Globus pallidus (tissue), 1 donor: Measurements from ENCODE around the gene SLX4IP.

ENCODE experiments used
- DNase-seq: peaks from one replicate; pipeline ENCODE4 v3.0.0-alpha.2; 2015; ENCODE audit warnings: low spot score

Gene SLX4IP

GRCh38 chr20:10551732-10552724 is 116.9 kb downstream of the SLX4IP start:
- DNase-seq: peak; percentile 9

DNA sequence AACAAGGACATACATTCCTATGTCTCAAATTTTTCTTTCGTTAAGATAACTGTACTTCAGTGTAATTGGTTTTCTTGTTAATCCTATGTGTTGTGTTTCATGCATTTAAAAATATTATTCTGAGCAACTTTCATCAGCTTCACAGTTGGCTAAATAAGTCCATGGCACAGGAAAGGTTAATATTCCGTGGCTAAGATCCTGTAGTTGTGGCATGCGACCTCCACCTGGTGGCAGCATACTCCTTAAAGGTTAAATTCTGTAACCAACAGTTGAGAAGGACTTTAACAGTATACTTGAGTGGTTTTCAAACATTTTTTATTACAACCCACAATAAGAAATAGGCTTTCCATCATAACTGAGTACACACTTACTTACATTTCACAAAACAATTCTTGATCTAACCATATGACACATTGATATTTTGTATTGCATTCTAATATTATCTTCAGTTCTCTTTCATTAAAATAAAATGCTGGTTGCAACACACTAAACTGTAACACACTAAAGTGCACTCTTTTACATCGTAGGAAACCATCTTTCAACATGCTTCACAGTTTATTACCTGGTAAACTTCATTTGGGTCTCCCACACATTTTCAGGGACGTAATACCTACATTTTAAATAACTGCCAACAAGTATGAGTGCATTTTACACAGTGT is 118.3 kb downstream of the SLX4IP start:
- DNase-seq: peak; percentile 49

DNA sequence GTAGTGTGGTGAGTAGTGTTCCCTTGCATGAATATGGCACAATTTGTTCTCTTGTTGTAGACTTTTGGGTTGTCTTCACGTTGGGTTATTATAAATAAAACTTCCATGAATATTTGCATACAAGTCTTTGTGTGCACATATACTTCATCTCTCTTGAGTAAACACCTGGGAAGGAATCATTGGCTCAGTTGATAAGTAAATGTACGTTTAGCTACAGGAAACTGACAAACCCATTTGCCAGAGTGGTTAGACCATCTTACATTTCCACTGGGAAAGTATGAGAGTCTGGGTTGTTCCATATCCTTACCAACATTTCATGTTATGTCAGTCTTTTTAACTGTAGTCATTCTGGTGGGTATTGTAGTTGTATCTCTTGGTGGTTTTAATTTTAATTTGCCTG is 119.2 kb downstream of the SLX4IP start:
- no peak for DNase-seq

DNA sequence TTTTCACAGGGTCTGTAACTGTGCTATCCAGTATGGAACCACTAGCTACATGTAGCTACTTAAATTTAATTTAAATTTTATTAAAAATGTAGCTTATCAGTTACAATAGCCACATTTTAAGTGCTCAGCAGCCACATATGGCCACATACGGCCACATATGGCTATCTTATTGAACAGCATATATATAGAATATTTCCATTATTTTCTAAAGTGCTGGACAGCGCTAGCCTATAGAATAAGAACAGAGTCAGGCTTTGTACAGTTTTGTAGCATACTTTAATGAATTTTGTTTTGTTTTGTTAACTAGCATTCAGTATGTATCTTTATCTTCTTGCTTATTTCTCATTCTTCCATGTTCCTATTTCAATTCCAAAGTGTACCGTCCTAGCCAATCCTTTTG is 120.3 kb downstream of the SLX4IP start:
- DNase-seq: no peak

DNA sequence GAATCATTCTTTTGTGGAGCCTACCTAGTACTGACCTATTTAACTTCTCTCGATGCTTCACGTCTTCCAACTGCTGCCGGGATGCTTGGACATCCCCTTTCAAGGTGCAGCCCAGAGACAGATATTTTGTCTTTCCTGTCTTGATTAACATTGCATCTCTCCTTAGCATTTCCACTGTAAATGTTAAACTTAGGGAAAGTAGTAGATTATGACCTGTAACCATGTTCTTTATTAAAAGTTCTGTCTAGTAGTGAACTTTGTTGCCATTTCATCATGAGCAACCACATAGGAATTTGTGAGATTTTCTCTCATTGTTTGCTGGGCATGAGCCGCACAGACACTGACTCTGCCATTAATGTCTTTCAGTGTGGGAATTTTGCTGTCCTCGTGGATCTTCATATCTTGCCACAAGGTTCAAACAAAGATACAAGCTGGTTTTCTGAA is 120.8 kb downstream of the SLX4IP start:
- DNase-seq: no peak

DNA sequence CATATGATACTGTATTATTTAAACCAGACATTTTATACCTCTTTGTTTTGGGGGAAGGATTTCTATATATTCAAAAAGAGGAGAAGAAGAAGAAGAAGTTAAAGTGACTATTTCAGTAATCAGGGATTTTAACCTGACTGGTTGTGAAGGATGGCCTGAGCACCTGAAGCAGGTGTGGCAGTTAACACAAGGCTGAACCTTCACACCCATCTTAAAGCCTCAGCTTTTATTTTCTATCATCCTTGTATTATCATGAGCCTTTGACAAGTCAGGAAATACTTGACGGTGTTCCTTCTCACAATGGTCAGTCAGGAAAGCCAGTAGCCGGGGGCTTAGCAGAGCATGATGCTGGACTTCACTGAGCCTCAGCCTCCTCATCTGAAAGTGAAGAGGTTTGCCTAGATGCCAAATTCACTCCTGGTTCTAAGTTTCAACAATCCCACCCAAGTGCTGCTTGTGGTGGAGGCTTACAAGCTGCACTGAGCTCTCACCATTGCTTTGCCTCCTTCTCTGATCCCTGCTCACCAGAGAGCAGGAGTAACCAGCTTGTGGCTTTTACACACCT is 121.5 kb downstream of the SLX4IP start:
- DNase-seq: no peak

DNA sequence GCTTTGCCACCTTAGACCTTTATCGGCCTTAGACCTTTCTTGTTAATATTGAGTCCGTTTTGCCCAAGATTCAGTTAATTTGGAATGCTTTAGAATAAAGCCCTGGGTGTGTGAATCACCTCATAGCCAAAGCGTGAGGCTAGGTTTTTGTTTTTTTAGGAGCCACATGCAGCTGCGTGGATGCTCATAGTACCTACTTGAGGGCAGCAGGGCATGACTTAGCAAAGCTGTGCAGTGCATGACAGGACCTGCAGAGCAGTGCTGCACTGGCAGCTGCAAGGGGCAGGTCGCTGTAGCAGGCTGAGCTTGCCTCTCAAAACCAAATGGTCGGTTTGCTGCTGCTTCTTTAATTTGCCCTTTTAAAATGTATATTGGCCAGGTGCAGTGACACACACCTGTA is 122.6 kb downstream of the SLX4IP start:
- DNase-seq: no peak

- no peak for DNase-seq
Observed at GRCh38 chr20:10558635-10559187, 123.6 kb downstream of the SLX4IP start.

DNA sequence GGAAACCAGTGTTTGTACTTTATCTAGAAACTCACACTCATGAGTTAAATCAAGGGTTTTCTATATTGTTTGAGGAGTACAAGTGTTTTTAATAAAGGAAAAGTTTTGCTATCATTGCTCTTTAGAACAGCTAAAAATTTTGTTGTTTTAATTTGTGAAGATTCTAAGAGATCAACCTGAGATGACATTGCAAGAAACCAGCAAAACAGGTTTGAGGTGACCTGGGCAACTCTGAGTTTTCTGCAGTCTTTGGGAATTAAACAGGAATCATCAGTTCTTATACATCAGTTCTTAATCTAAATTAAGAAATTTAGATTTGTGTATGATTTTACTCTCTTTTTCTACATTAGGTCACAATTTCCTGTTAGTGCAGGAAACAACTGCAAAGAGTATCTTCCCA is 124.2 kb downstream of the SLX4IP start:
- no peak for DNase-seq

GRCh38 chr20:10560686-10561085 is 125.6 kb downstream of the SLX4IP start:
- no peak for DNase-seq

DNA sequence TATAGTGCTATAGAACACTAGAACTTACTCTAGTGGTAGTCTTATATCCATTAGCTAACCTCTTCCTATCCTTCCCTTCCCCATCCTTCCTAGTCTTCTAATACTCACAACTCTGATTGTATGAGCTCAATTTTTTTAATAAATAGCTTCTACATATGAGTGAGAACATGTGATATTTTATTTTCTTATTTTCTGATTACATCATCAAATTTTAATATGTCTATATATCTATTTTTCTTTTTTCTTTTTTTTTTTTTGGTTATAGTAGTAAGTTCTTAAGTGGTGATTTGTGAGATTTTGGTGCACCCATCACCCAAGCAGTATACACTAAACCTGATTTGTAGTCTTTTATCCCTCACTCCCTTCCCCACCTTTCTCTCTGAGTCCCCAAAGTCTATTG is 126.2 kb downstream of the SLX4IP start:
- DNase-seq: no peak

DNA sequence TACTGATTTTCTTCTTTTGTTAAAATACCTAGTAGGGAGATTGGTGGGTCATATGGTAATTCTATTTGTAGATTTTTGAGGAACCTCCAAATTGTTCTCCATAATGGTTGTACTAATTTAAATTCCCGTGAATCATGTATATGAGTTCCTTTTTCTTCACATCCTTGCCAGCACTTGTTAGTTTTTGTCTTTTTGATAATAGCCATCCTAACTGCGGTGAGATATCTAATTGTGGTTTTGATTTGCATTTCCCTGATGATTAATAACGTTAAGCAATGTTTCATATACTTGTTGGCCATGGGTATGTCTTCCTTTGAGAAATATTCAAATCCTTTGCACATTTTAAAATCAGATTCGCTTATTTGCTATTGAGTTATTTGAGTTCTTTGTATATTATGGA is 127.8 kb downstream of the SLX4IP start:
- no peak for DNase-seq

GRCh38 chr20:10563935-10564492 is 128.9 kb downstream of the SLX4IP start:
- no peak for DNase-seq

- DNase-seq: no peak
Observed at GRCh38 chr20:10565191-10565921, 130.3 kb downstream of the SLX4IP start.

- DNase-seq: no peak
Observed at GRCh38 chr20:10565922-10566897, 131.1 kb downstream of the SLX4IP start.

DNA sequence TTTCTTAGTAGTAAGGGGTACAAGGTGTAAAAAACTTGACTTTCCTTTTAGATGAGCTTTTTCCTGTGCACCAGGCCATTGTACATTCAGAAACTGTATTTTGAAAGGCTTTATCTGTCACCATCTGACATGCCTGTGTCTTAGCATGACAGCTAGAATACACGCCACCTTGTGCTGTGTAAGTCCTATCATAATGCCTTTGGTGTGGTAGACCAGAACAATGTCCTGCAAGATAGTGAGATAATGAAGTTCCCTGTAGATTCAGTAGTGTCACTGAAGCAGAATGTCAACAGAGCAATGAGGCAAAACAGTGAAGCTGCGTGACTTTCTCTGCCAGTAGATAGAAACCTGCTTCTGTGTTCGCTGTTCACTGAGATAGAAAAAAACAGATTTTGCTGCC is 132.9 kb downstream of the SLX4IP start:
- no peak for DNase-seq

- no peak for DNase-seq
Observed at GRCh38 chr20:10571313-10571815, 136.3 kb downstream of the SLX4IP start.

- no peak for DNase-seq
Observed at GRCh38 chr20:10572853-10573252, 137.7 kb downstream of the SLX4IP start.

DNA sequence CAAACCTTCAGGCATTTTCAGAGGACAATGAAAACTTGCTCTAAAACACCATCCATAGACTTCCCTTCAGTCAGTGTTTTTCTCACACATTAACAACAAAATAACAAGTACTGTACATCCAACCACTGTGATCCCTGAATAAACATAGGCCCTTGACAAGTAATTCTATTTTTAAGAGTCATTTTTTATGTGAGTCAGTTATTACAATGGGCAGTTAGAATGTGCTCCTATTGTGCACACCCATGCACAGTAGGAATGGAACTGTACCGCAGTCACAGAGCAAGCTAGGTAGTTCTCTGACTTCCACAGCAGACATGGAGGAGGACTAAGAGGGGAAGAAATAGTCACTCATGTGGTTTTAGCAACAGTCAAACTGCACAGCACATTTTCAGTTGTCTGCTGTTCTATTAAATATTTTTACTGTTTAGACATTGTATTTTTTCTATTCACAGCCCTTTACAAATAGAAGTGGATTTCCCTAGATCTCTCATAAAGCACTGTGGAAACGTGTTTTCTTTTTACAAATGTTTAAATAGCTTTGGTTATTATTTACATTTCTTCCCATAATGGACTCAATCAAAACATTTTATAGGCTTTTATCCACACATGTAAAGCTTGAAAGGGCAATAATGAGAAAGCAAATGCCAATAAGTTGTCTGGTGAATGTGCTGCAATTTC is 138.3 kb downstream of the SLX4IP start:
- no peak for DNase-seq

- DNase-seq: no peak
Observed at GRCh38 chr20:10573951-10574339, 138.8 kb downstream of the SLX4IP start.
